HG02938 (cell line): ENCODE data around the gene PTCH1.
A peak's percentile ranks its signal among the peaks of the same experiment; 100 is the strongest.

Experiments
- ATAC-seq: cut with Tn5 transposase; IDR thresholded peaks from one replicate; pipeline ENCODE4 v1.9.1; 2021; ENCODE audit warnings: mild to moderate bottlenecking, moderate library complexity; ENCODE audit not compliant: unreplicated experiment

The PTCH1 gene

DNA sequence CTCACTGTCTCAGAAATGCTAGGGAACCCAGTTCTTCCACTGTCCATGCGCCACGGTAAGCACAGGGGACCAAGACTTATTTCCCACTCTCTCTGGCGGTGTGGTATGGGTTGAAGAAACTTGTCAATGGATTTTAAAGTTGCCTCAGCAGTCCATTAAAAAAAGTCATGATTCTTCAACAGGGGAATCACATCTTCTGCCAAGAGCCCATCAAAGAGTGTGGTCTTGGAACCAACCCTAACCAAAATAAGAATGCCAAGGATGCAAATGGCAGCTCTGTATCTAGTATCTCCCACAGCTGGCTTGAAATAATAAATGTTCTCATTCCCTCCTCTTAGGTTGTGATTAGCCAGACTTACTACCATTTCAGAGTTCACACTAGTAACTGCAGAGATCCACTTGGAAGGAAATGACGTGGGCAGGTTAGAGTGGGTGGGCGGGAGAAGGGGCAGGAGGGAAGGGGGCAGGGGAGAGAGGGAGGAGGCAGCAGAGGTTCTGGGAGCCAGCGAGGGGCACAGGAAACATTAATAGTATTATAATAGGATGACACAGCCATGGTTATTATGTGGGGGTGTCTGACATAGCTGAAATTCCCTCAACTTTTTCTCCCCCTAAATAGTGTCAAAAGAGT lies 17.6 kb downstream of the PTCH1 start:
- ATAC-seq, result no peak

DNA sequence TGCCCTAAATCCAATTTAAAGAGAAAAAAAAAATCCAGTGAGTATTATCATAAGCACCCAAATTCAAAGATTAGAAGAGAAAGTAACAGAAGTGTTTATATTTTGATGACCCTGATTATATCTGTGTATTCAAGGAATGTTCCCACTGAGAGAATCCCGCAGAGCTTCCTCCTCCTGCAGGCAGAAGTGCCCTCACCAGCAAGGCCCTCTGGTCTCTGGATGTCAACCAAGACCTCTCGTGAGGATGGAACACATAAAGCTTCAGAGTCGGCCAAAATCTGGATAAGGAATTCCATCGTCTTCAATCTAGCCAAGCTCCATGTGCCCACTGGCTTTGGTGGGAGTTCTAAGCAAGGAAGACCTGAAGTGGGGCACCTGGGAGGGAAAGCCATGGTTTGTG lies 18.1 kb downstream of the PTCH1 start:
- no peak for ATAC-seq

DNA sequence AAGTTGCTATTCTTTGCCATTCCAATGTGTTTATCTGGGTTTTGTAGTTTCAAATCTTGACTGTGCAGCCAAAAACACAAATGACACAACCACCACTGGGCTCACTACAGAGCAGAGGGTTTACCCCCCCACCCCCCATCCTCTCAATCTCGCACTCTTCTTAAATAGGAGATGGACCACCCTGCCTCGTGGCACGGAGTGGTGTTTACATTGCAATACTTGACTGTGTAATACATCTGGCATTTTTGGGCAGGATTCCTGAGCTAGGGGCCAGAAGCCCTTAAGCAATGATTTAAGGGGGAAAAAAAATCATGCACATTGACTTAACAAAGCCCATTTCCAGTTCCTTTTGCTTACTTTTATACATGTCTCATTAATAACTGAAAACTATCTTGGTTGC lies 19.0 kb downstream of the PTCH1 start:
- no peak for ATAC-seq

DNA sequence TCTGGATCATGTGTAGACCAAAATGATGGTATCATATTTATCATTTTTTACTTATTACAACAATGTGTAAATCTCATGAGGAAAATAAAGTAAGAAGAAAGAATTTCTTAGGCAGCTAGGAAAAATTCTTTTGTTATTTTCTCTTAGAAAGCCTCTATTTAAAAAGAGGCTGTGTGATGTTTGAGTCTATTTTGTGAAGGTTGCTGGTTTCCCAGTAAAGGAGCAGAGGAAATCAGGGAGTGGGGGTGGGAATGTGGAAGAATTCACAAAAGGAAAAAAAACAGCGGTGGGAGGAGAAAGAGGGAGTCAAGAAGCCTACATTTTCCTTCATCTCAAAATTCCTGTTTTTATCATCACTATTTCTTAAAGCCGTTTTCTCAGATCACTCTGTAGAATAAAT lies 20.1 kb downstream of the PTCH1 start:
- no peak for ATAC-seq

DNA sequence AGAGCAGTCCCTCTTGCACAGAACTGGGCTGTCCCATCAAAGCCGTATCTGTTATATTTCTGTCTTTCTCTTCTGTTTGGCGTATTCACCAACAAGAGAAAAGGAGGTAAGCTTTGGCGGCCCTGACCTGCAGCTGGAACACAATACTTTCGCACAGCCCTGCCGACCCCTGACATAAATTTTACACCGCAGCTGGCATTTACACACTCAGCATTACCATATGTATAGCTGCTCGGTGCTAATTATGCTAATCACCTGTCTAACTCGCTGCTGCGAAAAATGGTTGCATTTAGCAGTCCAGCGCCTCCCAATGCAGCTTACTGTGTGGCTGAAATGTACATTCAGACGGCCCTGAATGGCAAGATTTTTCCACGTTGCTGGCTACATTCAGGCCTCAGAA lies 20.8 kb downstream of the PTCH1 start:
- ATAC-seq, result no peak

GRCh38 chr9:95495529-95495928 lies 21.2 kb downstream of the PTCH1 start:
- ATAC-seq, result no peak

GRCh38 chr9:95494416-95495371 lies 22.1 kb downstream of the PTCH1 start:
- peak; percentile 65 for ATAC-seq

GRCh38 chr9:95494022-95494415 lies 22.8 kb downstream of the PTCH1 start:
- peak; percentile 12 for ATAC-seq

DNA sequence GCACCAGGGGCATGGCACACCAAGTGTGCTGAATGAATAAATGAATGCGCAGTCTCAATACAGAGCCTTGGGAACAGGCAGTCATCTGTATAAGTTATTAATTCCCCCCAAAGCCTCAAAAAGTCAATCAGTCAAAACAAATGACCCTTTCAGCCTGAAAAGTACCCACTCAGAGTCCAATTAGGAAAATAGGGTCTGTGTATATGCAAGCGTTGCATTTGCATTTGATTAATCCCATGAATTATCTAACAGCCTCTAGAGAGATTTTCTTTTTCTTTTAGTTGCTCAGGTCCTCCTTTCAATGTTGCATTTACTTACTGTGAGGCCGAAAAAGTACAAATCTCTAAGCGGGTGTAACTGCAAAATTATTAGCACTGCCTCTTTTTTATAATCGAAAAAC lies 23.4 kb downstream of the PTCH1 start:
- ATAC-seq, result no peak

DNA sequence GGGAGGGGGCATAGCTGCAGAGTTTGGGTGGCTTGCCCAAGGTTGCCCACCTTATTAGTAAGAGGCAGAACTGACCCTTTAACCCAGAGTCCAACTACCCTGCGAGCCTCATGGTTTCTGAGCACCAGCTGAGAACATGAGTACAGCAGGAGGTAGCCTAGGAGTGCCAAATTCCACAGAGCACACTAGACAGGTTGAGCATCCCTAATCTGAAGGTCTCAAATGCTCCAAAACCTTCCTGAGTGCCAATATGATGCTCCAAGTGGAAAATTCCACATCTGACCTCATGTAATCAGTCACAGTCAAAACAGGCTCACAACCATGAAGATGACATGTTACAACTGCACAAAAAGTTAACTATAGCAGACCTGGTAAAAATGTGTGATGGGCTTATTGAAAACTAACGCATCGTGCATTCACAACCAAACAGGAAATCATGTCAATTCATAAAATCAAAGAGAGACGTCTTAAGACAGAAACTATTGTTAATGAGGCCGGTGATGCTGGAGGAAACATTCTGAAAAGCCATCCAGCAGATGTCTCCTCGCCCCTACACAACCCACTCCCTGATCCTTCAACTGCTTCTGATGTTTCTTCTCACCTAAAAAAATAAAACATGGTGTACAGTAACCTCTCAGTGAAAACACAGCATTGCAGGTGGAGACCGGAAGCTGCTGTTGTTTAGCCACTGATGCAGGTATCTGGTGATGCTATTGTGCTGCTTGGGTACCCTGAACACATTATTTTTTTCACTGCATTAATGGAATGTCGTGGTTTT lies 25.0 kb downstream of the PTCH1 start:
- no peak for ATAC-seq

DNA sequence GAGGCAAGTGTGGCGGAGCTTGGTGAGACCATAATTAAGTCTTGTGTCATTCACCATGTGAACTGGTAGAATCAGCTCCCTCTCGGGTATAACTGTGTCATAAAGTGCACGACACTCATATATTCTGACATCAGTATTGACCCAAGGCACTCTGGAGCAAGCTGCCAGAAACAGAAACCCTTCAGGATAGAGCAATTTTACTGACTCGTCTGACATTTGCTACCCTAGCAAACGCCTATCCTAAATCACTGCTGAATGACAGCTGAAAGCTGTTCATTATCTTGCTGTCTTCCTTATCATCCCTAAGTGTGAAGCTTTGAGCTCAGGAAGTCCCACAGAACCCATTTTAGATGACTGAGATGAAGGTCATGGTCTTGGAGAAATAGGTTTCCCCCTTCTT lies 27.8 kb downstream of the PTCH1 start:
- ATAC-seq, result no peak

- no peak for ATAC-seq
These were observed 30.5 kb downstream of the PTCH1 start for GRCh38 chr9:95486318-95486717.

GRCh38 chr9:95484225-95484624 lies 32.5 kb downstream of the PTCH1 start:
- ATAC-seq, result no peak

GRCh38 chr9:95483431-95483830 lies 33.3 kb downstream of the PTCH1 start:
- no peak for ATAC-seq

- no peak for ATAC-seq
These were observed 34.1 kb downstream of the PTCH1 start for GRCh38 chr9:95482621-95483020.

GRCh38 chr9:95481000-95481399 lies 35.8 kb downstream of the PTCH1 start:
- no peak for ATAC-seq

DNA sequence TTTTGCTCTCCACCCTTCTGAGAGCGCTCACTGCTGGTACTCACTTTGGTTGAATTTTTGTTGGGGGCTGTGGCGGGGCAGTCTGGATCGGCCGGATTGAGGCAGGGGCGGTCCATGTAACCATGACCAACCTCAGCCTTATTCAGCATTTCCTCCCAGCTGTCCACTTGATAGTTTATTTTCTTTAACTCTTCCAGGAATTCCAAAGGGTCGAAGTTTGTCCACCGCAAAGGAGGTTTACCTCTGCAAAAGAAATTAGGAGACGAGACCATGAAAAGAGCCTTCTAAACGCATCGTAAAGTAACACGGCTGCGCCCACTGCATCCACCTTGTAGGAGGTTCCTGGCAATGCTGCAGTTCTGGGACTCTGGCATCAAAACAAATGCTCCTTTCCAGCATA lies 36.4 kb downstream of the PTCH1 start:
- ATAC-seq, result no peak

DNA sequence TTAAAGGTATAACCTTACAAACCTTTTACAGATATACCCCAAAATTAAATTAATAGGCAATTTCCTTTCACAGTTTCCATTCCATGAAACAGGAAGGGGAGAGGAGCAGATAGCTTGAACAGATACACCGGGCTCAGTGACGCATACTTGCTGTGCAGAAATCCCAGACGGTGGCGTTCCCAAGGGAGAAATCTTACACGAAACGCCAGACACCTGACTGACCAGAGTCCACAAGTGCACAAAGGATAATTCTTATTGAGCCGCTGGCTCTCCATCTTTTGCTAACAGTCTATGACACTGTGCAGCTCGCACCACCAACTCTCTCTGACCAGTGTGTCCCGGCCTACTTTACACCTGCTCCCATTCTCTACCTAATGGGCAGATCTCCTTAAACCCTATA lies 37.4 kb downstream of the PTCH1 start:
- ATAC-seq, result no peak

DNA sequence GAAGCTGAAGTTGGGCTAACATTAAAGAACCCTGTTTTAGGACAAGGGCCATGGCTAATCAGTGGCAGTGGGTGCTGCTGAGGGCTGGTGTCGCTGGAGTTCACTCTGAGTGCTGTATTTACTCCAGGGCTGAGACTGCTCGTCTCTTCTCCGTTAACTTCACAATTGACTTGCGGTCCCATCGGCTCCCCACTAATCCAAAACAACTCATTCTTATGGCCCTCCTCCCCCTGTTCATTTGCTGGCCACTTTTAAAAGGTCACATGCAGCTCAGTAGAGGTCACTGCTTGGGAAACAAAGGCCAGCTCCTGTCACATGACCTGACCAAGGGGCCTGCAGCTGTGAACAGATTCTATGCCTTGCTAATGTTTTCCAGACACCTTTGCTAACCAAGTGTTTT lies 38.4 kb downstream of the PTCH1 start:
- ATAC-seq, result no peak

DNA sequence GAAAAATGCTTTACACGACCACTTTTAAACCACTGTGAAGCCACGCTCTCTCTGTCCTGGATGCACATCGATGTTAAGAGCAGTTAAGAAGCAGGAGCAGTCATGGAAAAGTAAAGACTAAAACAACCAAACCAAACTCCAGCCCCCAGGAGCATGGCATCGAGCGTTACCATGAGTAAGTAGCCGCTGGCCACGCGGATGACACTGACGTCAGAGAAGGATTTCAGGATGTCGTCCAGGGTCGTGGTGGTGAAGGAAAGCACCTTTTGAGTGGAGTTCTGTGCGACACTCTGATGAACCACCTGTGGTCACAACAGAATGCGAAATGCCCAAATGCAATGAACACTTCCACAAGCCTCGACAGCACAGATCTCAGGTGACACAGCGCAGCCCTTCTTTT lies 38.9 kb downstream of the PTCH1 start:
- ATAC-seq, result no peak

- ATAC-seq, result no peak
These were observed 39.3 kb downstream of the PTCH1 start for GRCh38 chr9:95477441-95477840.

DNA sequence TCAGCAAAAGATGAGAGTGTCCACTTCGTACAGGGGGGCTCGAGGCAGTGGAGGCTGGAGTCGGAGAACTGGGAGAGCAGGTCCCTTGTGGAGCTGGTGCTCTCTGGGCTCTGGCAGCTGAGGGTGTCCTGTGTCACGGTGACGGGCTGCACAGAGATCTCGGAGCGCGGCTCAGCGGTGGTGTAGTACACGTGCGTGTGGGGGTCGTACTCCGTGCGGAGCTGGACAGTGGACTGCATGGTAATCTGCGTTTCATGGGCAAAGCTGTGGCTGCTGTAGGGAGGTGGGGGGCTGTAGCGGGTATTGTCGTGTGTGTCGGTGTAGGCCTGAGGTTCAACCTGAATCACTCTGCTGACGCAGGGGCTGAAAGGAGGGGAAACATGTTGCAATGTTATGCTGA lies 48.0 kb downstream of the PTCH1 start:
- ATAC-seq, result no peak
